ENCODE results near the gene ATP1B1.

DNA sequence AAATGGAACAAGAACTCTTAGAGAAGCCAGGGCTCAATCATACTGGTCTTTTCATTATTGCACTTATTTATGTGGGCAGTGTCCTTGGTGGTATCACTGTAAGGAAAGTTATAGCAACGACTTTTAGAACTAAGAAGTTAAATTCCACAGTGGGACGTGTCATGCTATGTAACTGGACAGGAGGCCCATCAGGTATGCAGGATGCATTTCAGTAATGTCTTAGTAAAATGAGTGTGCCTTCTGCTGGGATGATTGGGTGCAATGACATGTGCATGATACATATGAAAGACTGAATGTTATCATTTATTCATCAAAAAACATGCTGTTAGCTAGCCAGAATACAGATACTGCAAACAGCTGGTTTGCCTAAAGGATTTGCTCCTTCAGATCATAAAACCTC lies 6.9 kb upstream of the ATP1B1 start:
- TF ChIP-seq POLR2AphosphoS5 (IDR thresholded peaks at IDR 0.05; ENCODE audit: low read depth) (no peak), CTCF (conservative IDR thresholded peaks at IDR 0.05; ENCODE audit: low read depth in 2 of 2) (no peak)

Data from GM23338 (cell line).